Ishikawa (cell line): ENCODE data around the gene COQ10B.

Experiments used
- CEBPB ChIP-seq: IDR thresholded peaks from 2 replicates; pipeline ENCODE4 v1.6.1; 2012
- CREB1 ChIP-seq: IDR thresholded peaks from 2 replicates; pipeline ENCODE4 v1.6.1; 2012; ENCODE audit warnings: low read depth
- EGR1 ChIP-seq: IDR thresholded peaks from 2 replicates; pipeline ENCODE4 v1.6.1; 2012
- EP300 ChIP-seq: IDR thresholded peaks from 2 replicates; pipeline ENCODE4 v1.6.1; 2012; ENCODE audit warnings: borderline replicate concordance
- FOXM1 ChIP-seq: IDR thresholded peaks from 2 replicates; pipeline ENCODE4 v1.6.1; 2012; ENCODE audit warnings: low read depth, borderline replicate concordance
- MAX ChIP-seq: IDR thresholded peaks from 2 replicates; pipeline ENCODE4 v1.6.1; 2012
- NFIC ChIP-seq: IDR thresholded peaks from 2 replicates; pipeline ENCODE4 v1.6.1; 2012
- RAD21 ChIP-seq: IDR thresholded peaks from 2 replicates; pipeline ENCODE4 v1.6.1; 2012; ENCODE audit warnings: low read depth
- REST ChIP-seq: IDR thresholded peaks from 2 replicates; pipeline ENCODE4 v1.6.1; 2012; ENCODE audit warnings: low read depth, mild to moderate bottlenecking
- TAF1 ChIP-seq: IDR thresholded peaks from 2 replicates; pipeline ENCODE4 v1.6.1; 2012; ENCODE audit warnings: low read depth, mild to moderate bottlenecking
- TCF12 ChIP-seq: IDR thresholded peaks from 2 replicates; pipeline ENCODE4 v1.6.1; 2012; ENCODE audit warnings: low read depth
- TEAD4 ChIP-seq: IDR thresholded peaks from 2 replicates; pipeline ENCODE4 v1.6.1; 2012
- YY1 ChIP-seq: IDR thresholded peaks from 2 replicates; pipeline ENCODE4 v1.6.1; 2012; ENCODE audit warnings: low read depth
- ZBTB7A ChIP-seq: IDR thresholded peaks from 2 replicates; pipeline ENCODE4 v1.6.1; 2012; ENCODE audit warnings: low read depth

- TF ChIP-seq EP300, result no peak
- no peak for TF ChIP-seq EGR1
- TF ChIP-seq YY1, result no peak
- TF ChIP-seq MAX, result no peak
- no peak for TF ChIP-seq ZBTB7A
- TF ChIP-seq TAF1, result no peak
- TF ChIP-seq TEAD4, result no peak
- no peak for TF ChIP-seq FOXM1
- no peak for TF ChIP-seq RAD21
- TF ChIP-seq TCF12, result no peak
- no peak for TF ChIP-seq REST
- TF ChIP-seq CREB1, result no peak
- no peak for TF ChIP-seq NFIC
- TF ChIP-seq CEBPB, result no peak
Observed at GRCh38 chr2:197446844-197447243, 6.5 kb upstream of the COQ10B start.
